OCI-LY7 (cell line): ENCODE results near the gene SPOP.

Experiments used
- CTCF ChIP-seq: fragments of 200-600 bp; sonication (generic); conservative IDR thresholded peaks from 2 replicates; pipeline ENCODE4 v1.5.1; 2014; ENCODE audit warnings: mild to moderate bottlenecking, antibody characterized with exemption, low read length, moderate library complexity, mixed read lengths
- EZH2phosphoT487 ChIP-seq: fragments of 200-600 bp; sonication (generic); IDR thresholded peaks from 2 replicates; pipeline ENCODE4 v1.6.1; 2018; ENCODE audit warnings: low read depth, borderline replicate concordance, mild to moderate bottlenecking, mixed run types, antibody characterized with exemption, low read length, moderate library complexity, mixed read lengths

GRCh38 chr17:49696233-49696761 lies 18.4 kb upstream of the SPOP start:
- no peak for TF ChIP-seq CTCF
- no peak for TF ChIP-seq EZH2phosphoT487
